Neural cell (in vitro differentiated cells): ENCODE results near the gene IAPP. TPM values are rescaled to one million over a fixed set of nuclear protein-coding genes. Genes with fewer than 3 reads are reported as not detected.
"Not testable (repeated sequence)": the region's sequence is repeated elsewhere in the genome, so short reads cannot be mapped to it uniquely, and the experiment has no call there.

Source experiments
- H2AFZ ChIP-seq: fragments of 200-600, 300-800 bp; sonication (generic), shearing (Covaris generic); 2 replicates; pipeline ENCODE4 v1.6.0; 2014; ENCODE audit warnings: low read depth, mild to moderate bottlenecking, antibody characterized with exemption, low read length, moderate library complexity
- H3F3A ChIP-seq: fragments of 200-600 bp; shearing (Covaris generic); 2 replicates; pipeline ENCODE4 v1.6.1; 2016; ENCODE audit warnings: mild to moderate bottlenecking, moderate library complexity, mixed read lengths, antibody characterized with exemption, low read length; ENCODE audit not compliant: insufficient read depth, poor library complexity, severe bottlenecking
- H3K27ac ChIP-seq: fragments of 200-600, 300-800 bp; sonication (generic), shearing (Covaris generic); 2 replicates; pipeline ENCODE4 v1.5.1; 2014; ENCODE audit warnings: mild to moderate bottlenecking, low read length, moderate library complexity
- H3K27me3 ChIP-seq: fragments of 300-800, 200-600 bp; sonication (generic), shearing (Covaris generic); 2 replicates; pipeline ENCODE4 v1.6.0; 2014; ENCODE audit warnings: mild to moderate bottlenecking, low read depth, low read length, moderate library complexity; ENCODE audit not compliant: insufficient read depth
- H3K36me3 ChIP-seq: fragments of 300-800, 200-600 bp; sonication (generic), shearing (Covaris generic); 2 replicates; pipeline ENCODE4 v1.5.1; 2014; ENCODE audit warnings: mild to moderate bottlenecking, antibody characterized with exemption, low read length, moderate library complexity; ENCODE audit not compliant: insufficient read depth
- H3K4me2 ChIP-seq: fragments of 300-800, 200-600 bp; sonication (generic), shearing (Covaris generic); 2 replicates; pipeline ENCODE4 v1.6.0; 2014; ENCODE audit warnings: mild to moderate bottlenecking, low read length
- H3K4me3 ChIP-seq: fragments of 300-800, 200-600 bp; sonication (generic), shearing (Covaris generic); 2 replicates; pipeline ENCODE4 v1.5.1; 2014; ENCODE audit warnings: mild to moderate bottlenecking, low read length, moderate library complexity
- H3K79me2 ChIP-seq: fragments of 200-600 bp; shearing (Covaris generic); replicated peaks from 2 replicates; pipeline ENCODE4 v1.6.0; 2014; ENCODE audit warnings: mild to moderate bottlenecking, low read length, moderate library complexity; ENCODE audit not compliant: insufficient read depth
- H3K9ac ChIP-seq: fragments of 300-800, 200-600 bp; sonication (generic), shearing (Covaris generic); 2 replicates; pipeline ENCODE4 v1.6.1; 2016; ENCODE audit warnings: mild to moderate bottlenecking, low read length, mixed read lengths
- H3K9me2 ChIP-seq: fragments of 200-600 bp; shearing (Covaris generic); 2 replicates; pipeline ENCODE4 v1.6.1; 2016; ENCODE audit warnings: mild to moderate bottlenecking, low read length, mixed read lengths; ENCODE audit not compliant: insufficient read depth
- H3K9me3 ChIP-seq: fragments of 200-600, 300-800 bp; sonication (generic), shearing (Covaris generic); 2 replicates; pipeline ENCODE4 v1.6.1; 2016; ENCODE audit warnings: mild to moderate bottlenecking, mixed run types, low read length, moderate library complexity, mixed read lengths
- H4K20me1 ChIP-seq: fragments of 200-600 bp; shearing (Covaris generic); 2 replicates; pipeline ENCODE4 v1.6.1; 2016; ENCODE audit warnings: mild to moderate bottlenecking, mixed run types; ENCODE audit not compliant: insufficient read depth
- EP300 ChIP-seq: fragments of 450-650 bp; conservative IDR thresholded peaks from 2 replicates; pipeline ENCODE4 v1.6.1; 2014; ENCODE audit warnings: antibody characterized with exemption, mild to moderate bottlenecking, moderate library complexity; ENCODE audit not compliant: poor library complexity, severe bottlenecking
- EZH2 ChIP-seq: fragments of 200-600, 300-800 bp; shearing (Covaris generic), sonication (generic); IDR thresholded peaks from 2 replicates; pipeline ENCODE4 v1.6.1; 2014; ENCODE audit warnings: antibody characterized with exemption, low read length, borderline replicate concordance, mild to moderate bottlenecking; ENCODE audit not compliant: insufficient read depth, poor library complexity, severe bottlenecking
- MXI1 ChIP-seq: fragments of 450-650 bp; conservative IDR thresholded peaks from 2 replicates; pipeline ENCODE4 v1.6.1; 2014; ENCODE audit warnings: antibody characterized with exemption, mild to moderate bottlenecking; ENCODE audit not compliant: poor library complexity, severe bottlenecking
- POLR2AphosphoS5 ChIP-seq: IDR thresholded peaks from 2 replicates; pipeline ENCODE4 v1.6.1; 2012
- RAD21 ChIP-seq: fragments of 450-650 bp; conservative IDR thresholded peaks from 2 replicates; pipeline ENCODE4 v1.6.1; 2014; ENCODE audit warnings: antibody characterized with exemption, mild to moderate bottlenecking, moderate library complexity
- SMC3 ChIP-seq: fragments of 450-650 bp; conservative IDR thresholded peaks from 2 replicates; pipeline ENCODE4 v1.6.1; 2014; ENCODE audit warnings: antibody characterized with exemption, mild to moderate bottlenecking, moderate library complexity; ENCODE audit not compliant: poor library complexity
- TAF1 ChIP-seq: IDR thresholded peaks from 2 replicates; pipeline ENCODE4 v1.6.1; 2012; ENCODE audit warnings: low read depth
- polyA plus RNA-seq: library from polyadenylated mRNA; depleted of rRNA; stranded (reverse); fragments of >200 nt; gene quantifications from 2 replicates; pipeline ENCODE4 v1.2.3, GENCODE V29; 2014
- TF ChIP-seq, protein P1 (sequence below): fragments of 450-650 bp; IDR thresholded peaks from 2 replicates; pipeline ENCODE4 v1.5.1; 2014; ENCODE audit warnings: antibody characterized with exemption, mild to moderate bottlenecking, moderate library complexity; ENCODE audit not compliant: poor library complexity, severe bottlenecking
- TF ChIP-seq, protein P2 (sequence below): IDR thresholded peaks from 2 replicates; pipeline ENCODE4 v1.6.1; 2012; ENCODE audit warnings: borderline replicate concordance

Gene IAPP
- polyA plus RNA-seq, 1 donor from 2014 or later: not detected

DNA sequence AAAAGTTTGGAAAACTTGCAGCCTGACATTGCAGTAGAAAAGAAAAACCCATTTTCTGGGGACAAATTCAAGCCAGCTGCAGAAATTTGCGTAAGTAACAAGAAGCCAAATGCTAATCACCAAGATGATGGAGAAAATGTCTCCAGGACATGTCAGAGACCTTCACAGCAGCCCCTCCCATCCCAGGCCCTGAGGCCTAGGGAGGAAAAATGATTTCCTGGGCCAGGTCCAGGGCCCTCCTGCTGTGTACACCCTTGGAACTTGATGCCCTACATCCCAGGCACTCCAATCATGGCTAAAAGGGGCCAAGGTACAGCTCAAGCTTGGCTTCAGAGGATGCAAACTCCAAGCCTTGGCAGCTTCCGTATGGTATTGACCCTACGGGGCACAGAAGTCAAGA is 14.5 kb downstream of the IAPP start:
- no peaks in the 10 kb centered on the region for H3K9me2 ChIP-seq
- TF ChIP-seq SMC3 (no peak), EP300 (no peak), POLR2AphosphoS5 (no peak), MXI1 (no peak), RAD21 (no peak), TAF1 (no peak), EZH2 (no peak)
- TF ChIP-seq, protein P1, sequence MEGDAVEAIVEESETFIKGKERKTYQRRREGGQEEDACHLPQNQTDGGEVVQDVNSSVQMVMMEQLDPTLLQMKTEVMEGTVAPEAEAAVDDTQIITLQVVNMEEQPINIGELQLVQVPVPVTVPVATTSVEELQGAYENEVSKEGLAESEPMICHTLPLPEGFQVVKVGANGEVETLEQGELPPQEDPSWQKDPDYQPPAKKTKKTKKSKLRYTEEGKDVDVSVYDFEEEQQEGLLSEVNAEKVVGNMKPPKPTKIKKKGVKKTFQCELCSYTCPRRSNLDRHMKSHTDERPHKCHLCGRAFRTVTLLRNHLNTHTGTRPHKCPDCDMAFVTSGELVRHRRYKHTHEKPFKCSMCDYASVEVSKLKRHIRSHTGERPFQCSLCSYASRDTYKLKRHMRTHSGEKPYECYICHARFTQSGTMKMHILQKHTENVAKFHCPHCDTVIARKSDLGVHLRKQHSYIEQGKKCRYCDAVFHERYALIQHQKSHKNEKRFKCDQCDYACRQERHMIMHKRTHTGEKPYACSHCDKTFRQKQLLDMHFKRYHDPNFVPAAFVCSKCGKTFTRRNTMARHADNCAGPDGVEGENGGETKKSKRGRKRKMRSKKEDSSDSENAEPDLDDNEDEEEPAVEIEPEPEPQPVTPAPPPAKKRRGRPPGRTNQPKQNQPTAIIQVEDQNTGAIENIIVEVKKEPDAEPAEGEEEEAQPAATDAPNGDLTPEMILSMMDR: no peak
- TF ChIP-seq, protein P2, sequence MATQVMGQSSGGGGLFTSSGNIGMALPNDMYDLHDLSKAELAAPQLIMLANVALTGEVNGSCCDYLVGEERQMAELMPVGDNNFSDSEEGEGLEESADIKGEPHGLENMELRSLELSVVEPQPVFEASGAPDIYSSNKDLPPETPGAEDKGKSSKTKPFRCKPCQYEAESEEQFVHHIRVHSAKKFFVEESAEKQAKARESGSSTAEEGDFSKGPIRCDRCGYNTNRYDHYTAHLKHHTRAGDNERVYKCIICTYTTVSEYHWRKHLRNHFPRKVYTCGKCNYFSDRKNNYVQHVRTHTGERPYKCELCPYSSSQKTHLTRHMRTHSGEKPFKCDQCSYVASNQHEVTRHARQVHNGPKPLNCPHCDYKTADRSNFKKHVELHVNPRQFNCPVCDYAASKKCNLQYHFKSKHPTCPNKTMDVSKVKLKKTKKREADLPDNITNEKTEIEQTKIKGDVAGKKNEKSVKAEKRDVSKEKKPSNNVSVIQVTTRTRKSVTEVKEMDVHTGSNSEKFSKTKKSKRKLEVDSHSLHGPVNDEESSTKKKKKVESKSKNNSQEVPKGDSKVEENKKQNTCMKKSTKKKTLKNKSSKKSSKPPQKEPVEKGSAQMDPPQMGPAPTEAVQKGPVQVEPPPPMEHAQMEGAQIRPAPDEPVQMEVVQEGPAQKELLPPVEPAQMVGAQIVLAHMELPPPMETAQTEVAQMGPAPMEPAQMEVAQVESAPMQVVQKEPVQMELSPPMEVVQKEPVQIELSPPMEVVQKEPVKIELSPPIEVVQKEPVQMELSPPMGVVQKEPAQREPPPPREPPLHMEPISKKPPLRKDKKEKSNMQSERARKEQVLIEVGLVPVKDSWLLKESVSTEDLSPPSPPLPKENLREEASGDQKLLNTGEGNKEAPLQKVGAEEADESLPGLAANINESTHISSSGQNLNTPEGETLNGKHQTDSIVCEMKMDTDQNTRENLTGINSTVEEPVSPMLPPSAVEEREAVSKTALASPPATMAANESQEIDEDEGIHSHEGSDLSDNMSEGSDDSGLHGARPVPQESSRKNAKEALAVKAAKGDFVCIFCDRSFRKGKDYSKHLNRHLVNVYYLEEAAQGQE: no peak
- no peaks in the 10 kb centered on the region for H3F3A ChIP-seq
- no peaks in the 10 kb centered on the region for H3K9me3 ChIP-seq
- H4K20me1 ChIP-seq: no peaks in the 10 kb centered on the region
- H3K36me3 ChIP-seq: no peaks in the 10 kb centered on the region
- no peak overlapping the region for H3K9ac ChIP-seq
- no peaks in the 10 kb centered on the region for H3K27me3 ChIP-seq
- no peak overlapping the region for H2AFZ ChIP-seq
- no peak overlapping the region for H3K27ac ChIP-seq
- no peaks in the 10 kb centered on the region for H3K79me2 ChIP-seq
- no peak overlapping the region for H3K4me2 ChIP-seq
- no peak overlapping the region for H3K4me3 ChIP-seq

DNA sequence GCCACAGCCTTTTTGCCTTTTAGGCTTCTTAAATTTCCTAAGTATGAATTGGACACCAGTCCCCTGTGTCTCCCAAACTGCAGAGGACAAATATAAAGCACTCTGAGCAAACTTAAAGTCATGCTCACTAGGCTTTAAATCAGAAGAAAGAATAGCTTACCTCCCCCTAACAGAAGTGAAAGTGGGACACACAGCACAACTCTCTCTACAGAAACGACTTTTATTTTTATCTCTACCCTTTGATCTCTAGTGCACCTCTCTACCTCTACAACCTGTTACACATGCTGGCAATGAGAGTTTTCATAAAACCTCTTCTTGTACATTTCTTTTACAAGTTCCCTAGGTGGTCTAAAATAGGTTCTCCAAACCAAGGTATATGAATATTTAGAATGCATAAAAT is 19.7 kb downstream of the IAPP start:
- TF ChIP-seq SMC3 (no peak), EP300 (no peak), POLR2AphosphoS5 (no peak)
- Histone ChIP-seq H4K20me1 (no peaks in the 10 kb centered on the region), H3K4me2 (no peak overlapping the region), H3K9ac (no peak overlapping the region), H2AFZ (no peak overlapping the region), H3K27ac (no peak overlapping the region), H3K36me3 (no peaks in the 10 kb centered on the region), H3K4me3 (no peak overlapping the region), H3K9me3 (no peaks in the 10 kb centered on the region), H3K27me3 (no peaks in the 10 kb centered on the region), H3F3A (no peaks in the 10 kb centered on the region), H3K79me2 (no peaks in the 10 kb centered on the region), H3K9me2 (no peaks in the 10 kb centered on the region)

DNA sequence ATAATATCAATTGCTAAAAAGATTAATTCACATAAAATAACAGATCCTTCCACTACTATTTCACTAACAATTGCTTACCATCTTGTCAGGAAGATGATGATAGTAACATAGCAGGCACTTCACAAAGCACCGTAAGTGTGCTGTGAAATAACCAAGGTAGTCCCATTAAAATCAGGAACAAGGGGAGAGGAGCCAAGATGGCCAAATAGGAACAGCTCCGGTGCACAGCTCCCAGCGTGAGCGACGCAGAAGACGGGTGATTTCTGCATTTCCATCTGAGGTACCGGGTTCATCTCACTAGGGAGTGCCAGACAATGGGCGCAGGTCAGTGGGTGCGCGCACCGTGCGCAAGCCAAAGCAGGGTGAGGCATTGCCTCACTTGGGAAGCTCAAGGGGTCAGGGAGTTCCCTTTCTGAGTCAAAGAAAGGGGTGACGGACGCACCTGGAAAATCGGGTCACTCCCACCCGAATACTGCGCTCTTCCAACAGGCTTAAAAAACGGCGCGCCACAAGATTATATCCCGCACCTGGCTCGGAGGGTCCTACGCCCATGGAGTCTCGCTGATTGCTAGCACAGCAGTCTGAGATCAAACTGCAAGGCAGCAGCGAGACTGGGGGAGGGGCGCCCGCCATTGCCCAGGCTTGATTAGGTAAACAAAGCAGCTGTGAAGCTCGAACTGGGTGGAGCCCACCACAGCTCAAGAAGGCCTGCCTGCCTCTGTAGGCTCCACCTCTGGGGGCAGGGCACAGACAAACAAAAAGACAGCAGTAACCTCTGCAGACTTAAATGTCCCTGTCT is 22.3 kb downstream of the IAPP start:
- not testable (repeated sequence) for H3K4me2 ChIP-seq, H3K27ac ChIP-seq, H3K4me3 ChIP-seq

More for the DNA sequence above, 22.3 kb downstream of the IAPP start:
- H3K9me3 ChIP-seq, H3K79me2 ChIP-seq, H2AFZ ChIP-seq, H4K20me1 ChIP-seq, H3K36me3 ChIP-seq, H3K9me2 ChIP-seq, H3F3A ChIP-seq, H3K9ac ChIP-seq, H3K27me3 ChIP-seq: not testable (repeated sequence)
